GM21447 (cell line): ENCODE data around the gene NDUFA1.
"Not testable (repeated sequence)": the region's sequence is repeated elsewhere in the genome, so short reads cannot be mapped to it uniquely, and the experiment has no call there.

Experiments
- ATAC-seq: cut with Tn5 transposase; IDR thresholded peaks from one replicate; pipeline ENCODE4 v1.9.1; 2021; ENCODE audit not compliant: unreplicated experiment

NDUFA1 gene

DNA sequence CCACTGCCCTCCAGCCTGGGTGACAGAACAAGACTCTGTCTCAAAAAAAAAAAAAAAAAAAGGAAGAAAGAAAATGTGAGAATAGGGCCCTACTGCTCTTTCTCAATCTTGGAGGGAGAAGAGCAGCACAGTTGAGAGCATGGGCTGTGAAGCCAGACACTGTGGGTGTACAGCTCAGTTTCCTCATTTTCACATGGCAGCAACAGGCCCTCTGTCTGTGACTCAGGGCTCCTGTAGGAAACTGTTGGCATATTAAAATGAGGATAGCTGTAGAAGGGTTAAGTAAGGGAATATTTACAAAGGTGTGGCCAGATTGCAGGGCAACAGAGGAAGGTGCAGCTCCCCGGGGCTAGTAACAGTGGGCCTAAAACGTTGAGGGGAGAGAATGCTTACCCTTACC lies 27.5 kb downstream of the NDUFA1 start:
- ATAC-seq = no peak

- no peak for ATAC-seq
Observed at GRCh38 chrX:119900976-119901375, 29.3 kb downstream of the NDUFA1 start.

- no peak for ATAC-seq
Observed at GRCh38 chrX:119916310-119916709, 44.7 kb downstream of the NDUFA1 start.

DNA sequence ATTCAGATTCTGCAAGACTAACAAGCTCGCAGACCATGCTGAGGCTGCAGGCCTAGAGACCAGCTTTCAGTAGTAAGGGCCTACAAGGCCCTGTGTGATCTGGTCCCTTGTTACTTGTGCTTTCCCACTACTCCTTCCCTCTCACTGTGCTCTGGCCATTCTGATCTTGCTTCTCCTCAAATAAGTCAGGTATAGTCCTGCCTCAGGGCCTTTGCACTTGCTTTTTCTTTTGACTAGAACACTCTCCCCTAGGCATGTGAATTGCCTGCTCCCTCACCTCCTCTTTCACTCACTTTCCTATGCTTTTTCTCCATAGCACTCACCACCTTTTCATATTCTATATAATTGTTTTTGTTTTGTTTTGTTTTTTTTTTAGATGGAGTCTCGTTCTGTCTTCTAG lies 46.2 kb downstream of the NDUFA1 start:
- no peak for ATAC-seq

DNA sequence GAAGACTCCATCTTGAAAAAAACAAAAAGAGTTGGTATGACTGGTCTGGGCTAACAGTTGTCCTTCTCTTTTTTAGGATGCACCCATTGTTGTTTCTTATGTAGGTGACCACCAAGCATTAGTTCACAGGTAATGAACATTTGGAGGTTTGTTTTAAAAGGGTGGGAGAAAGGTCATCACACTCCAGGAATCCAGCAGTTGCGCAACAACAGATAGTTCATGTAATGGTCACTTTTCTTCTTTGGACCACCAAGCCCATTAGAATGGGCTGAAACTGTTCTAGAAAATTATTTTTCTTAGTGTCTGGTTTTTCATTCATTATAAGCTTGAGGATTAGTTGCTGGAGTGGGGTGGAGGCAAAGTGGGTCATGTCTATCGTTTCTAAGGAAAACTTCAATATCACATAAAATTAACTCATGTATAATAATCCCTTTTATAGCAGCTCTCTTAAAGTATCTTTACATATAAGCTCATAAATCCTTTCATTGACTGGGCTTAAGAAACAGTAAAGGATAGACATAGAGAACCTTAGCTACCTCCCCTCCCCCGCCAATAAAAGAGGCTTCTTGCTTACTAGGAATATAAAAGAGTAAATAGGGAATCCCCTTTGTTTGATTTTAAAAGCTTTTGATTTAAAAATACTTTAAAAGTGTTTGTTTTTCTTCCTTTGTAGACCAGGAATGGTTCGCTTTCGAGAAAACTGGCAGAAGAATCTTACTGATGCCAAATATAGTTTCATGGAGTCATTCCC lies 48.4 kb downstream of the NDUFA1 start:
- no peak for ATAC-seq

GRCh38 chrX:119922391-119922790 lies 50.8 kb downstream of the NDUFA1 start:
- not testable (repeated sequence) for ATAC-seq
